Right lobe of liver (tissue), 4 donors: Measurements from ENCODE around the gene TCOF1.

Experiments
- POLR2A ChIP-seq: fragments of 450-650 bp; IDR thresholded peaks from one replicate; pipeline ENCODE4 v1.6.1; 2017; ENCODE audit warnings: antibody characterized with exemption, mild to moderate bottlenecking
- TF ChIP-seq, protein P1 (sequence below), 4 donors: fragments of 200-600 bp in 3 of 4; fragments of 450-650 bp in 1 of 4; IDR thresholded peaks; one replicate each; pipeline versions ENCODE4 v1.5.1 to v1.8.0; 2016 to 2022; ENCODE audit warnings: antibody characterized with exemption in 4 of 4, mild to moderate bottlenecking in 2 of 4
- donor health status: DM: no; HTN: no; CAD: no.
- donor health status: DM: no; HTN: no; CAD: no.
- donor health status: DM: no; HTN: yes; CAD: no.

DNA sequence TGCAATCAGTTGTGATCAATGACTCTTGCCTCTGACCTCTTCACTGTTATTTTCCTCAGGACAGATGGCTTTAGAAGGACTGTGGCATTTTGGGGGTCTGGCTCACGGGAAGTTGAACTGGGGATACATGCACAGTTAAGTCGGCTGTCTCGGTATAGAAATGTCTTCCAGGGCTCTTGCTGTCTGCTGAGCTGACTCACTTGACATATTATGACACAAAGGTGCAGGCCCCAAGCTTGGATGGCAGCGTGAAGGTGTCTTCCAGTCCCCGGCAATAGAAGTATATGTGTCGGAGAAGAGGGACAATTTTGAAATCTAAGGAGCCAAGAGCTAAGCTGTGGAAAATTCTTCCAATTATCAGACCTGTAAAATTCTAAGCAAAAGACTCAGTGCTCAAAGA lies 45.0 kb upstream of the TCOF1 start:
- TF ChIP-seq, protein P1, sequence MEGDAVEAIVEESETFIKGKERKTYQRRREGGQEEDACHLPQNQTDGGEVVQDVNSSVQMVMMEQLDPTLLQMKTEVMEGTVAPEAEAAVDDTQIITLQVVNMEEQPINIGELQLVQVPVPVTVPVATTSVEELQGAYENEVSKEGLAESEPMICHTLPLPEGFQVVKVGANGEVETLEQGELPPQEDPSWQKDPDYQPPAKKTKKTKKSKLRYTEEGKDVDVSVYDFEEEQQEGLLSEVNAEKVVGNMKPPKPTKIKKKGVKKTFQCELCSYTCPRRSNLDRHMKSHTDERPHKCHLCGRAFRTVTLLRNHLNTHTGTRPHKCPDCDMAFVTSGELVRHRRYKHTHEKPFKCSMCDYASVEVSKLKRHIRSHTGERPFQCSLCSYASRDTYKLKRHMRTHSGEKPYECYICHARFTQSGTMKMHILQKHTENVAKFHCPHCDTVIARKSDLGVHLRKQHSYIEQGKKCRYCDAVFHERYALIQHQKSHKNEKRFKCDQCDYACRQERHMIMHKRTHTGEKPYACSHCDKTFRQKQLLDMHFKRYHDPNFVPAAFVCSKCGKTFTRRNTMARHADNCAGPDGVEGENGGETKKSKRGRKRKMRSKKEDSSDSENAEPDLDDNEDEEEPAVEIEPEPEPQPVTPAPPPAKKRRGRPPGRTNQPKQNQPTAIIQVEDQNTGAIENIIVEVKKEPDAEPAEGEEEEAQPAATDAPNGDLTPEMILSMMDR (IDR thresholded peaks at IDR 0.05), result no peak
- no peak for TF ChIP-seq POLR2A
